ENCODE measurements around the gene IL17B. TPM values are rescaled to one million over a fixed set of nuclear protein-coding genes. Genes with fewer than 3 reads are reported as not detected.
A peak's percentile ranks its signal among the peaks of the same experiment; 100 is the strongest.

IL17B gene
- total and polyA plus RNA-seq, 2 of the 13 experiments (the other 11 are each of a cell fraction or from before 2014, with no cell fraction given): 0.29 to 2.6 TPM

- no peak for TF ChIP-seq TP53 (CRISPR knock-in tag; conservative IDR thresholded peaks at IDR 0.05)
- no peak for TF ChIP-seq CBX5 (CRISPR knock-in tag; IDR thresholded peaks at IDR 0.05; ENCODE audit: borderline replicate concordance)
- TF ChIP-seq ATF7 (IDR thresholded peaks at IDR 0.05): no peak
- TF ChIP-seq ATF7 (CRISPR knock-in tag; IDR thresholded peaks at IDR 0.05): no peak
- no peak for TF ChIP-seq ZNF784 (CRISPR knock-in tag; IDR thresholded peaks at IDR 0.05; ENCODE audit: borderline replicate concordance)
- TF ChIP-seq ZNF782 (CRISPR knock-in tag; IDR thresholded peaks at IDR 0.05; ENCODE audit: borderline replicate concordance): 0 out of 2 replicates have a peak, but pooled peaks have one; percentile 53
- TF ChIP-seq CHCHD3 (CRISPR knock-in tag; IDR thresholded peaks at IDR 0.05): no peak
- no peak for TF ChIP-seq HNF4A (CRISPR knock-in tag; IDR thresholded peaks at IDR 0.05)
- TF ChIP-seq ZNF354B (CRISPR knock-in tag; IDR thresholded peaks at IDR 0.05): no peak
- TF ChIP-seq ZBTB44 (CRISPR knock-in tag; IDR thresholded peaks at IDR 0.05): no peak
- TF ChIP-seq MNT (IDR thresholded peaks at IDR 0.05): no peak
- no peak for TF ChIP-seq MBD4 (IDR thresholded peaks at IDR 0.05; ENCODE audit: borderline replicate concordance, low read length)
- no peak for TF ChIP-seq AHR (CRISPR knock-in tag; IDR thresholded peaks at IDR 0.05)
- TF ChIP-seq YY1 (IDR thresholded peaks at IDR 0.05; ENCODE audit: insufficient read depth, insufficient replicate concordance, low read depth, low read length): no peak
- no peak for TF ChIP-seq ZBTB14 (CRISPR knock-in tag; IDR thresholded peaks at IDR 0.05)
- TF ChIP-seq MTA1 (CRISPR knock-in tag; IDR thresholded peaks at IDR 0.05; ENCODE audit: borderline replicate concordance): peak; percentile 70; the same call in 1 of the 2 replicates
- 0 out of 2 replicates have a peak, but pooled peaks have one; percentile 6 for TF ChIP-seq SMAD3 (CRISPR knock-in tag; IDR thresholded peaks at IDR 0.05)
- no peak for TF ChIP-seq POGZ (CRISPR knock-in tag; IDR thresholded peaks at IDR 0.05)
- no peak for TF ChIP-seq ZNF7 (CRISPR knock-in tag; IDR thresholded peaks at IDR 0.05)
- no peak for TF ChIP-seq PHF8 (CRISPR knock-in tag; IDR thresholded peaks at IDR 0.05)
- no peak for TF ChIP-seq MAFK (conservative IDR thresholded peaks at IDR 0.05 in 1 of 2, IDR thresholded peaks at IDR 0.05 in 1 of 2; ENCODE audit: low read length in 2 of 2)
- TF ChIP-seq MED1 (CRISPR knock-in tag; IDR thresholded peaks at IDR 0.05): 0 out of 2 replicates have a peak, but pooled peaks have one; percentile 30
- TF ChIP-seq ZNF576 (CRISPR knock-in tag; IDR thresholded peaks at IDR 0.05): no peak
- no peak for TF ChIP-seq ZBTB7A (CRISPR knock-in tag; IDR thresholded peaks at IDR 0.05)
- TF ChIP-seq ZNF816 (CRISPR knock-in tag; IDR thresholded peaks at IDR 0.05; ENCODE audit: borderline replicate concordance): no peak
These were observed 25.9 kb upstream of the IL17B start (continued) for GRCh38 chr5:149404746-149405549.
